GM23338 (cell line): ENCODE measurements around the gene C1QBP. TPM values are rescaled to one million over a fixed set of nuclear protein-coding genes. Genes with fewer than 3 reads are reported as not detected.

Experiments
- ATAC-seq: fragments of 200-7000 bp; cut with Tn5 transposase; 3 replicates; pipeline ENCODE4 v1.9.1; 2020
- DNase-seq: peaks from one replicate; pipeline ENCODE4 v3.0.0-alpha.2; 2015; ENCODE audit warnings: low spot score
- H2AFZ ChIP-seq: fragments of 200-600 bp; sonication (generic); 2 replicates; pipeline ENCODE4 v1.8.0; 2016; ENCODE audit warnings: antibody characterized with exemption, mild to moderate bottlenecking, moderate library complexity
- H3F3A ChIP-seq: fragments of 200-600 bp; sonication (generic); replicated peaks from 2 replicates; pipeline ENCODE4 v1.8.0; 2017; ENCODE audit warnings: antibody characterized with exemption, mixed run types, low read depth
- H3K27ac ChIP-seq: fragments of 200-600 bp; sonication (generic); 2 replicates; pipeline ENCODE4 v1.6.1; 2016; ENCODE audit warnings: low read depth
- H3K27me3 ChIP-seq: fragments of 200-600 bp; sonication (generic); 2 replicates; pipeline ENCODE4 v1.8.0; 2016; ENCODE audit warnings: mild to moderate bottlenecking, mixed run types, moderate library complexity; ENCODE audit not compliant: insufficient read depth
- H3K36me3 ChIP-seq: fragments of 200-600 bp; sonication (generic); 2 replicates; pipeline ENCODE4 v1.8.0; 2016; ENCODE audit warnings: mild to moderate bottlenecking; ENCODE audit not compliant: insufficient read depth
- H3K4me1 ChIP-seq: fragments of 200-600 bp; sonication (generic); 2 replicates; pipeline ENCODE4 v1.8.0; 2016; ENCODE audit warnings: mild to moderate bottlenecking, moderate library complexity; ENCODE audit not compliant: insufficient read depth
- H3K4me2 ChIP-seq: fragments of 200-600 bp; sonication (generic); 2 replicates; pipeline ENCODE4 v1.7.1; 2017; ENCODE audit warnings: mixed run types
- H3K4me3 ChIP-seq: fragments of 200-600 bp; sonication (generic); 2 replicates; pipeline ENCODE4 v1.6.1; 2016; ENCODE audit warnings: mixed run types
- H3K79me2 ChIP-seq: fragments of 200-600 bp; sonication (generic); replicated peaks from 2 replicates; pipeline ENCODE4 v1.8.0; 2017; ENCODE audit warnings: mild to moderate bottlenecking; ENCODE audit not compliant: insufficient read depth
- H3K9me2 ChIP-seq: fragments of 200-600 bp; sonication (generic); 2 replicates; pipeline ENCODE4 v1.8.0; 2017; ENCODE audit not compliant: insufficient read depth
- H4K20me1 ChIP-seq: fragments of 200-600 bp; sonication (generic); replicated peaks from 2 replicates; pipeline ENCODE4 v1.8.0; 2017; ENCODE audit warnings: mild to moderate bottlenecking; ENCODE audit not compliant: insufficient read depth
- H3K27ac Mint-ChIP-seq: 2 replicates; pipeline ENCODE4 v1.8.0; 2020; ENCODE audit warnings: inconsistent platforms, mild to moderate bottlenecking, moderate library complexity, mixed read lengths
- H3K27me3 Mint-ChIP-seq: 3 replicates; pipeline ENCODE4 v1.8.0; 2022; ENCODE audit warnings: low read depth, mild to moderate bottlenecking, moderate library complexity, mixed read lengths, inconsistent platforms; ENCODE audit not compliant: insufficient read depth, poor library complexity
- H3K36me3 Mint-ChIP-seq: 3 replicates; pipeline ENCODE4 v1.8.0; 2021; ENCODE audit warnings: low read depth, mild to moderate bottlenecking, inconsistent platforms, moderate library complexity, mixed read lengths
- H3K4me1 Mint-ChIP-seq: 3 replicates; pipeline ENCODE4 v1.8.0; 2020; ENCODE audit warnings: mild to moderate bottlenecking, inconsistent platforms, mixed read lengths
- H3K4me3 Mint-ChIP-seq: 3 replicates; pipeline ENCODE4 v1.8.0; 2021; ENCODE audit warnings: moderate library complexity, mild to moderate bottlenecking, inconsistent platforms, mixed read lengths
- H3K9me3 Mint-ChIP-seq: 3 replicates; pipeline ENCODE4 v1.8.0; 2020; ENCODE audit warnings: moderate library complexity, mild to moderate bottlenecking, inconsistent platforms, mixed read lengths
- CREB1 ChIP-seq: fragments of 250-450 bp; sonication (Bioruptor Pico); IDR thresholded peaks from 2 replicates; pipeline ENCODE4 v1.5.0; 2020; ENCODE audit warnings: low read depth, mild to moderate bottlenecking, moderate library complexity
- CTCF ChIP-seq, 2 experiments: fragments of 200-600 bp in 1 of 2; sonication (generic) in 1 of 2; conservative IDR thresholded peaks; 2 replicates each; pipeline versions ENCODE4 v1.5.1 to v1.6.1; 2016 to 2017; ENCODE audit warnings: antibody characterized with exemption in 2 of 2, low read depth in 2 of 2, mild to moderate bottlenecking in 2 of 2, moderate library complexity in 1 of 2
- EZH2 ChIP-seq: fragments of 200-600 bp; sonication (generic); IDR thresholded peaks from one replicate; pipeline ENCODE4 v1.8.0; 2017; ENCODE audit warnings: antibody characterized with exemption, mild to moderate bottlenecking, low read depth; ENCODE audit not compliant: unreplicated experiment
- JUNB ChIP-seq: IDR thresholded peaks from one replicate; pipeline ENCODE4 v1.6.1; 2016; ENCODE audit warnings: antibody characterized with exemption; ENCODE audit not compliant: unreplicated experiment
- POLR2AphosphoS5 ChIP-seq: IDR thresholded peaks from 2 replicates; pipeline ENCODE4 v1.6.1; 2016; ENCODE audit warnings: antibody characterized with exemption, low read depth
- ZNF331 ChIP-seq: fragments of 250-450 bp; sonication (Bioruptor Pico); IDR thresholded peaks from 2 replicates; pipeline ENCODE4 v1.5.0; 2020; ENCODE audit warnings: low read depth, mild to moderate bottlenecking, moderate library complexity
- polyA plus RNA-seq: library from polyadenylated mRNA; unstranded; fragments of >200 nt; fragmentation: Nextera tagmentation; extraction: Ambion mirVana; gene quantifications from 2 replicates; pipeline ENCODE4 v1.2.1, GENCODE V29; 2016
- total RNA-seq: library from RNA; depleted of rRNA; stranded (reverse); fragments of >200 nt; shearing (Covaris generic); gene quantifications from 2 replicates; pipeline ENCODE4 v1.2.3, GENCODE V29; 2014
- TF ChIP-seq, protein P1 (sequence below): IDR thresholded peaks from one replicate; pipeline ENCODE4 v1.6.1; 2018; ENCODE audit warnings: antibody characterized with exemption; ENCODE audit not compliant: unreplicated experiment
- TF ChIP-seq, protein P2 (sequence below): IDR thresholded peaks from 2 replicates; pipeline ENCODE4 v1.6.1; 2016; ENCODE audit warnings: antibody characterized with exemption

Gene C1QBP
- total and polyA plus RNA-seq, 2 experiments from 2014 or later: 478 to 704 TPM

DNA sequence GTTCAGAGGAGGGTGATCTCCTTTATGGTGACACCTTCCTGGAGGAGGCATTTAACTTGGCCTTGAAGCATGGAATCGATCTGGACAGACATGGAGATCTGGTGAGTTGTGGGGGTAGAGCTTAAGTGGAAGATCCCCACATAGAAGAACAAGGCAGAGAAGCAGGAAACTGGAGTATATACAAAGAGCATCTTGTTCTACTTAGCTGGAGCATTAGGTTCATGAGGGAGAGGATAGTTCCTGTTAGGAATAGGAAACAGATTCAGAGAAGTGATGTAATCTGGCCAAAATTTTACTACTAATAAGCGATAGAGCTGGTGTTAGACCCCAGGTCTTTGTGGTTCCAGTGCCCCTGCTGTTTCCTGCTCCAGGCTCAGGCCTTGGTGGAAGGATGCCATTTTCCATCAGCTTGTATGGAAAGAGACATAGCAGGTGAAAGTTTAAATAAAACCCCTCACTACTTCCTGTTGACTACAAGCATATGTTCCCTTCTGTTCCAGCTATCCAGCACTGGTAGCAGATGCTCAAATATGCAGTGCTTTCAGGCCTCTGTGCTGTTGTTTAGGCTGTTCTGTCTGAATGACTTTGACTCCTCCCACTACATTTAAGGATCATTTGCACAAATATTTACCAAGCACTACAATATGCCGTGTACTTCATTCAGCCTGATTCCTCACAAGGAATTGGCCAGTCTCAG, 9.6 kb downstream of the C1QBP start (continued):
- no peak for TF ChIP-seq CTCF (conservative IDR thresholded peaks at IDR 0.05; ENCODE audit: low read depth in 2 of 2)
- TF ChIP-seq, protein P1, sequence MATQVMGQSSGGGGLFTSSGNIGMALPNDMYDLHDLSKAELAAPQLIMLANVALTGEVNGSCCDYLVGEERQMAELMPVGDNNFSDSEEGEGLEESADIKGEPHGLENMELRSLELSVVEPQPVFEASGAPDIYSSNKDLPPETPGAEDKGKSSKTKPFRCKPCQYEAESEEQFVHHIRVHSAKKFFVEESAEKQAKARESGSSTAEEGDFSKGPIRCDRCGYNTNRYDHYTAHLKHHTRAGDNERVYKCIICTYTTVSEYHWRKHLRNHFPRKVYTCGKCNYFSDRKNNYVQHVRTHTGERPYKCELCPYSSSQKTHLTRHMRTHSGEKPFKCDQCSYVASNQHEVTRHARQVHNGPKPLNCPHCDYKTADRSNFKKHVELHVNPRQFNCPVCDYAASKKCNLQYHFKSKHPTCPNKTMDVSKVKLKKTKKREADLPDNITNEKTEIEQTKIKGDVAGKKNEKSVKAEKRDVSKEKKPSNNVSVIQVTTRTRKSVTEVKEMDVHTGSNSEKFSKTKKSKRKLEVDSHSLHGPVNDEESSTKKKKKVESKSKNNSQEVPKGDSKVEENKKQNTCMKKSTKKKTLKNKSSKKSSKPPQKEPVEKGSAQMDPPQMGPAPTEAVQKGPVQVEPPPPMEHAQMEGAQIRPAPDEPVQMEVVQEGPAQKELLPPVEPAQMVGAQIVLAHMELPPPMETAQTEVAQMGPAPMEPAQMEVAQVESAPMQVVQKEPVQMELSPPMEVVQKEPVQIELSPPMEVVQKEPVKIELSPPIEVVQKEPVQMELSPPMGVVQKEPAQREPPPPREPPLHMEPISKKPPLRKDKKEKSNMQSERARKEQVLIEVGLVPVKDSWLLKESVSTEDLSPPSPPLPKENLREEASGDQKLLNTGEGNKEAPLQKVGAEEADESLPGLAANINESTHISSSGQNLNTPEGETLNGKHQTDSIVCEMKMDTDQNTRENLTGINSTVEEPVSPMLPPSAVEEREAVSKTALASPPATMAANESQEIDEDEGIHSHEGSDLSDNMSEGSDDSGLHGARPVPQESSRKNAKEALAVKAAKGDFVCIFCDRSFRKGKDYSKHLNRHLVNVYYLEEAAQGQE: no peak
- no peak for TF ChIP-seq ZNF331
- TF ChIP-seq JUNB: no peak
- no peak for TF ChIP-seq POLR2AphosphoS5

GRCh38 chr17:5425826-5426225, 13.1 kb downstream of the C1QBP start:
- no peaks in the 10 kb centered on the region for H3K9me3 Mint-ChIP-seq
- peaks cover 35% of the 10 kb centered on the region for H3K79me2 ChIP-seq
- H3F3A ChIP-seq: peaks cover 15% of the 10 kb centered on the region
- H4K20me1 ChIP-seq: peaks cover 29% of the 10 kb centered on the region
- H3K36me3 ChIP-seq: peaks cover 66% of the 10 kb centered on the region
- H3K9me2 ChIP-seq: no peaks in the 10 kb centered on the region
- no peaks in the 10 kb centered on the region for H3K27me3 ChIP-seq
- peaks cover 6% of the 10 kb centered on the region for H3K4me1 Mint-ChIP-seq
- ATAC-seq: no peak
- H3K4me1 ChIP-seq: peaks cover 5% of the 10 kb centered on the region
- H3K4me3 Mint-ChIP-seq: no peak overlapping the region
- H3K27me3 Mint-ChIP-seq: peaks cover under 1% of the 10 kb centered on the region
- H3K27ac Mint-ChIP-seq: no peak overlapping the region
- peaks cover 95% of the 10 kb centered on the region for H3K36me3 Mint-ChIP-seq
- H2AFZ ChIP-seq: no peak overlapping the region
- H3K4me2 ChIP-seq: no peak overlapping the region
- no peak overlapping the region for H3K4me3 ChIP-seq
- no peak for DNase-seq
- H3K27ac ChIP-seq: no peak overlapping the region
- TF ChIP-seq ZNF331 (no peak), CTCF (conservative IDR thresholded peaks at IDR 0.05; ENCODE audit: low read depth in 2 of 2) (no peak), EZH2 (no peak), CREB1 (CRISPR knock-in tag) (no peak)
- TF ChIP-seq, protein P2, sequence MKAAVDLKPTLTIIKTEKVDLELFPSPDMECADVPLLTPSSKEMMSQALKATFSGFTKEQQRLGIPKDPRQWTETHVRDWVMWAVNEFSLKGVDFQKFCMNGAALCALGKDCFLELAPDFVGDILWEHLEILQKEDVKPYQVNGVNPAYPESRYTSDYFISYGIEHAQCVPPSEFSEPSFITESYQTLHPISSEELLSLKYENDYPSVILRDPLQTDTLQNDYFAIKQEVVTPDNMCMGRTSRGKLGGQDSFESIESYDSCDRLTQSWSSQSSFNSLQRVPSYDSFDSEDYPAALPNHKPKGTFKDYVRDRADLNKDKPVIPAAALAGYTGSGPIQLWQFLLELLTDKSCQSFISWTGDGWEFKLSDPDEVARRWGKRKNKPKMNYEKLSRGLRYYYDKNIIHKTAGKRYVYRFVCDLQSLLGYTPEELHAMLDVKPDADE: no peak
- TF ChIP-seq, protein P1: no peak
